GM23248 (cell line): ENCODE measurements around the gene AP2A2. TPM values are rescaled to one million over a fixed set of nuclear protein-coding genes. Genes with fewer than 3 reads are reported as not detected.

Source experiments
- DNase-seq: peaks from one replicate; pipeline ENCODE4 v3.0.0-alpha.2; 2015
- H2AFZ ChIP-seq: fragments of 200-600 bp; sonication (generic); 2 replicates; pipeline ENCODE4 v1.6.1; 2016; ENCODE audit warnings: antibody characterized with exemption
- H3F3A ChIP-seq: fragments of 200-600 bp; sonication (generic); 2 replicates; pipeline ENCODE4 v1.6.1; 2016; ENCODE audit warnings: mild to moderate bottlenecking, antibody characterized with exemption, mixed run types; ENCODE audit not compliant: insufficient read depth
- H3K27ac ChIP-seq: fragments of 200-600 bp; sonication (generic); 2 replicates; pipeline ENCODE4 v1.5.1; 2016; ENCODE audit warnings: mild to moderate bottlenecking
- H3K27me3 ChIP-seq: fragments of 200-600 bp; sonication (generic); replicated peaks from 2 replicates; pipeline ENCODE4 v1.6.1; 2016; ENCODE audit warnings: mild to moderate bottlenecking; ENCODE audit not compliant: insufficient read depth
- H3K36me3 ChIP-seq: fragments of 200-600 bp; sonication (generic); 2 replicates; pipeline ENCODE4 v1.6.1; 2016; ENCODE audit warnings: low read depth, mild to moderate bottlenecking
- H3K4me1 ChIP-seq: fragments of 200-600 bp; sonication (generic); 2 replicates; pipeline ENCODE4 v1.6.1; 2016; ENCODE audit warnings: mild to moderate bottlenecking; ENCODE audit not compliant: insufficient read depth
- H3K4me2 ChIP-seq: fragments of 200-600 bp; sonication (generic); one replicate; pipeline ENCODE4 v1.6.1; 2016; ENCODE audit warnings: mild to moderate bottlenecking; ENCODE audit not compliant: unreplicated experiment
- H3K4me3 ChIP-seq: fragments of 200-600 bp; sonication (generic); 2 replicates; pipeline ENCODE4 v1.5.1; 2016; ENCODE audit warnings: mild to moderate bottlenecking
- H3K79me2 ChIP-seq: fragments of 200-600 bp; sonication (generic); 2 replicates; pipeline ENCODE4 v1.6.1; 2016; ENCODE audit warnings: mild to moderate bottlenecking; ENCODE audit not compliant: insufficient read depth
- H3K9ac ChIP-seq: fragments of 200-600 bp; sonication (generic); 2 replicates; pipeline ENCODE4 v1.6.1; 2016; ENCODE audit warnings: mild to moderate bottlenecking
- H3K9me2 ChIP-seq: fragments of 200-600 bp; sonication (generic); 2 replicates; pipeline ENCODE4 v1.6.1; 2016; ENCODE audit warnings: mixed run types, mild to moderate bottlenecking, moderate library complexity; ENCODE audit not compliant: insufficient read depth
- H3K9me3 ChIP-seq: fragments of 200-600 bp; sonication (generic); one replicate; pipeline ENCODE4 v1.6.1; 2017; ENCODE audit warnings: low read depth
- H4K20me1 ChIP-seq: fragments of 200-600 bp; sonication (generic); 2 replicates; pipeline ENCODE4 v1.6.0; 2016; ENCODE audit not compliant: insufficient read depth
- EZH2 ChIP-seq: fragments of 200-600 bp; sonication (generic); IDR thresholded peaks from 2 replicates; pipeline ENCODE4 v1.6.1; 2018; ENCODE audit warnings: antibody characterized with exemption, mild to moderate bottlenecking; ENCODE audit not compliant: insufficient read depth, poor library complexity, severe bottlenecking
- EZH2phosphoT487 ChIP-seq: fragments of 200-600 bp; sonication (generic); IDR thresholded peaks from 2 replicates; pipeline ENCODE4 v1.6.1; 2018; ENCODE audit warnings: antibody characterized with exemption, moderate library complexity, mild to moderate bottlenecking, low read depth; ENCODE audit not compliant: insufficient read depth
- WGBS, 2 experiments: methylation state at CpG; one replicate each; pipeline ENCODE4 v1.1.6; 2015 to 2017; ENCODE audit warnings: low lambda C conversion rate in 2 of 2, low coverage in 1 of 2; ENCODE audit errors: missing lambda C conversion rate in 2 of 2; 5-methylcytosine and 5-hydroxymethylcytosine counted together
- in situ Hi-C: fragments of 300-500 bp; cut with MboI; formaldehyde crosslinking; loops from 2 replicates; pipeline ENCODE4 v1.15.0; 2020
- polyA plus RNA-seq: library from polyadenylated mRNA; unstranded; fragments of >200 nt; fragmentation: Nextera tagmentation; extraction: Ambion mirVana; gene quantifications from 2 replicates; pipeline ENCODE4 v1.2.1, GENCODE V29; 2016
- total RNA-seq: library from RNA; depleted of rRNA; stranded (reverse); fragments of >200 nt; shearing (Covaris generic); gene quantifications from 2 replicates; pipeline ENCODE4 v1.2.3, GENCODE V29; 2014

The AP2A2 gene
- total and polyA plus RNA-seq, 2 experiments from 2014 or later, result 31.1 to 38.3 TPM

DNA sequence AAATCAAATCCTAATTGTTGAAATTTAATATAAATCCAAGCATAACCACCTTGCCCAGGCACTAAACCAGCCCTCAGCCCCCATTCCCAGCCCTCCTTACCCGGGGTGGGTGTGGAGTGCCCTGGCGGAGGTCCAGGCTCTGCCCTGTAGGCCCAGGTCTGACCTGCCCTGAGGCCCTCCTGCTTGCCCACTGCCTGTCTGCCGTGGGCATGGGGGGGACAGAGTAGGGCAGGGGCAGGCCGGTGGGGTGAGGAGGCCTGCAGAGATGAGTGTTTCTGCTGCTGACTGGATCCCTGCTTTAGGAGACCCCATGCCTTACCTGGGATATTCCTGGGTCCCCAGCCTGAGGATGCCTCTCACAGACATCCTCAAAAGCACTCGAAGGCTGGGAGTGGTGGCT, 11.5 kb upstream of the AP2A2 start:
- Histone ChIP-seq H3K9ac (no peak overlapping the region), H3K9me3 (no peaks in the 10 kb centered on the region), H4K20me1 (no peaks in the 10 kb centered on the region), H3F3A (0 out of 2 replicates have a peak, but pooled peaks cover 6% of the 10 kb centered on the region), H3K4me1 (0 out of 2 replicates have a peak, but pooled peaks cover 3% of the 10 kb centered on the region), H3K4me3 (no peak overlapping the region), H3K9me2 (no peaks in the 10 kb centered on the region), H2AFZ (no peak overlapping the region), H3K27me3 (no peaks in the 10 kb centered on the region), H3K79me2 (peaks cover 13% of the 10 kb centered on the region), H3K36me3 (no peaks in the 10 kb centered on the region), H3K27ac (no peak overlapping the region), H3K4me2 (no peak overlapping the region)
- no peak for DNase-seq
- WGBS, 2 experiments, result 73 to 74% methylated on average over 5 of the region's 5 CpGs
- TF ChIP-seq EZH2 (no peak), EZH2phosphoT487 (no peak)
- in situ Hi-C loops, result no loop called here

DNA sequence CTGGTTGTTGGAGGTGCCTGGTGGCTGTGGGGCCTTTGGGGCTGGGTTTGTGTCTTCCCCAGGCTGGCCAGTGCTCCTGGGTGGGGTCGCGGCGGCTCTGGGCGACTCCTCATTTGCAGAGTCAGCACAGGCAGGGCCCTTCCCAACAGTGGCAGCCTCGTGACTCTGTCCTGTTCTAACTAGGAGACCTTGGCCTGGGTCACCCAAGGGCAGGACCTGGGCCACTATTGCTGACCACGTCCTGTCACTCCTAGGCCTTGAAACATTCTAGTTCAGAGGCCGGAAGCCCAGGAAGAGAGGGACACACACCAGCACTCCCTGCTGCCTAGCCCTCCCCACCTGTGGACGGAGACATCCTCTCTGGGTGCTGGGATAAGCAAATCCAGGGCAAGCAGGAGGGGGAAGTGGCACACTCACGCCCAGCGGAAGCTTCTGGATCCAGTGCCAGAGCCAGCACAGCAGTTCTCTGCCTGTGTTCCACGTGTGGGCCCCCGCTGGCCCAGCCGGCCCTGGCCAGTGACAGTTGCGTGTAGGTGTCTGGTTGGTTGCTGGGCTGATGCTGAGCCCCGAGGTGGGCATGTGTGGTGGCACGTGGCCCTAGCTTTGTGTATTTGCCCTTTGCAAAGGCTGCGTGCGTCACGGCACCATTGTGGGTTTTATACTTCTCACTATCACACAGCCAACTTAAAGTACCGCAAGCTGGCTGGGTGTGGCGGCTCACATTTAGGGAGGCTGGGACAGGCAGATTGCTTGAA, 10.7 kb upstream of the AP2A2 start:
- H3F3A ChIP-seq, result 0 out of 2 replicates have a peak, but pooled peaks cover 6% of the 10 kb centered on the region
- in situ Hi-C loops, result no loop called here
- no peak overlapping the region for H3K4me2 ChIP-seq
- H3K9ac ChIP-seq, result no peak overlapping the region
- DNase-seq, result no peak
- no peak overlapping the region for H3K27ac ChIP-seq
- H3K27me3 ChIP-seq, result no peaks in the 10 kb centered on the region
- 71 to 76% methylated on average over 21 of the region's 21 CpGs for WGBS, 2 experiments
- H3K79me2 ChIP-seq, result peaks cover 6% of the 10 kb centered on the region
- no peak overlapping the region for H3K4me3 ChIP-seq
- no peaks in the 10 kb centered on the region for H3K9me2 ChIP-seq
- H3K4me1 ChIP-seq, result no peaks in the 10 kb centered on the region
- no peaks in the 10 kb centered on the region for H3K36me3 ChIP-seq
- no peaks in the 10 kb centered on the region for H3K9me3 ChIP-seq
- no peak overlapping the region for H2AFZ ChIP-seq
- H4K20me1 ChIP-seq, result no peaks in the 10 kb centered on the region
- TF ChIP-seq EZH2 (no peak), EZH2phosphoT487 (no peak)

DNA sequence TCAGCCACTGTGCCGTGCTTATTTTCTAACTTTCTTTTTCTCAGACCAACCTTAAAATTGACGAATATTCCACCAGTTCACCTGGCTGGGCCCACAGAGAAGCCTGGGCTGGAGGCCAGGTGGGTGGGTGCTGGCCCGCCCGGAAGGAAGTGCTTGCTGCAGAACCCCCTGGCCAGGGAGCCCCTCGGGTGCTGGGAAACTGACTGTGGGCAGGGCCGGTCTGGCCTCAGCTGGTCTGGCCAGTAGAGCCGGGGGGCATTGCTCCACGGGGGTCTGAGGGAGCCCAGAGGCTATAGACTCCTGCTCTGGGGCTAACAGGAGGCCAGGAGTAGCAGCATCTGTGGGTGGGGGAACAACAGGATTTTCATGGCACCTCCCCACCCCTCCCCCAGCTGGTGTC, 8.2 kb upstream of the AP2A2 start:
- Histone ChIP-seq H3K9ac (no peak overlapping the region), H3K36me3 (no peaks in the 10 kb centered on the region), H3K4me3 (no peak overlapping the region), H3F3A (no peaks in the 10 kb centered on the region), H3K27me3 (no peaks in the 10 kb centered on the region), H3K4me2 (no peak overlapping the region), H3K4me1 (no peaks in the 10 kb centered on the region), H3K27ac (no peak overlapping the region), H4K20me1 (no peaks in the 10 kb centered on the region), H3K79me2 (no peaks in the 10 kb centered on the region), H3K9me2 (no peaks in the 10 kb centered on the region), H2AFZ (no peak overlapping the region), H3K9me3 (no peaks in the 10 kb centered on the region)
- 68 to 76% methylated on average over 8 of the region's 8 CpGs for whole genome bisulfite sequencing, 2 experiments
- in situ Hi-C loops, result no loop called here
- no peak for DNase-seq
- TF ChIP-seq EZH2phosphoT487, result no peak
- no peak for TF ChIP-seq EZH2

DNA sequence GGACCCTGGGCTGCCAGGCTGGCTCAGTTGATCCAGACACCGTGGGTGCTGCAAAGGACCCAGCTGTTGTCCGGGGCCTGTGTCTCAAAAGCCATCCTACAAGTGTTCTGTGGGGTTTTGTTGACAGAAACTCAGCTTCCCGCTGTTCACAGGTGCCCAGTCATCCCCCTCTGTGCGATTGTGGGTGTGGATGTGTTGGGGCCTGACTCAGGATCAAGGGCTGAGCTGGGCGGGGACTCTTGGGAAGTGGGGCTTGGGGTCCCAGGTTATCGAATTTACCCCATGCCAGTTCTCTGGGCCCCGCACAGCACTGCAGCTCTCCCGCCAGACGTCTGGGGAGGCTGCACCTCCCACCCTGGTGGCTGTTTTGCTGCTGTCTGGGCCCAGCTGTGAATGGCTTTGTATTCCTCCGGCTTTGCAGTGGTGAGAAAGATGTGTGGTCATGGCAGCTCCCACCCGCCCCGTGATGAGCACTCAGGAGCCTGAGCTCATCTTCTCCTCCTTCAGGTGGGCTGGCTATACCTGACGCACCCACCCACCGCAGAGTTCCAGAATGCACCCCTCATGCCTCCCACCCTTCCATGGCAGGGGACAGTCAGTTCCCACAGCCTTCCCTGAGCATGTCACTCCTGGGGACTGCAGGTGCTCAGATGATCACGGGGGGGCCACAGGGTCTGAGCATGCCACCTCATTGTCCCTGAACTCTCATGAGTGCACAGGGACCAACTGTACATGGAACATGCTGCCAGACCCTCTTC, 3.6 kb upstream of the AP2A2 start:
- Histone ChIP-seq H3F3A (peaks cover 4% of the 10 kb centered on the region; the same call in 1 of the 2 replicates), H2AFZ (no peak overlapping the region), H3K36me3 (no peaks in the 10 kb centered on the region), H3K9me3 (no peaks in the 10 kb centered on the region), H3K79me2 (peaks cover 9% of the 10 kb centered on the region), H3K4me2 (no peak overlapping the region), H3K4me3 (no peak overlapping the region), H3K27ac (no peak overlapping the region), H3K9me2 (no peaks in the 10 kb centered on the region), H3K4me1 (peaks cover 3% of the 10 kb centered on the region; the same call in 1 of the 2 replicates), H4K20me1 (no peaks in the 10 kb centered on the region; the same call in 1 of the 2 replicates), H3K27me3 (no peaks in the 10 kb centered on the region), H3K9ac (no peak overlapping the region)
- in situ Hi-C loops, result no loop called here
- DNase-seq, result no peak
- TF ChIP-seq EZH2phosphoT487, result no peak
- no peak for TF ChIP-seq EZH2
- WGBS, 2 experiments, result 71 to 73% methylated on average over 15 of the region's 15 CpGs
